ENCODE data around the gene ST6GALNAC3.

- TF ChIP-seq CTCF (optimal IDR thresholded peaks at IDR 0.05 in 1 of 3, IDR thresholded peaks at IDR 0.05 in 1 of 3, conservative IDR thresholded peaks at IDR 0.05 in 1 of 3; ENCODE audit: extremely low read depth in 1 of 3, insufficient read depth in 2 of 3, low read length in 3 of 3) (no peak), EZH2 (IDR thresholded peaks at IDR 0.05; ENCODE audit: low read length) (no peak)
Observed at GRCh38 chr1:76548513-76549100, 474.1 kb downstream of the ST6GALNAC3 start.

All from keratinocyte (primary cell).